Measurements from ENCODE around the gene F2RL2. TPM values are rescaled to one million over a fixed set of nuclear protein-coding genes. Genes with fewer than 3 reads are reported as not detected.
A peak's percentile ranks its signal among the peaks of the same experiment; 100 is the strongest.

F2RL2 gene
- total RNA-seq, 1 experiment from 2014 or later, result 0.11 TPM

- BruUV-seq (replicated peaks), result no TSS peak
- no peaks in the 10 kb centered on the region for H3K79me2 ChIP-seq (ENCODE audit: low read length)
- H3K4me2 ChIP-seq (ENCODE audit: low read length), result no peak overlapping the region
- H3F3A ChIP-seq (ENCODE audit: low read length, unreplicated experiment), result no peaks in the 10 kb centered on the region
- H3K9me2 ChIP-seq (replicated peaks; ENCODE audit: low read length), result no peaks in the 10 kb centered on the region
- DNase-seq (no peak), ATAC-seq (no peak)
- TF ChIP-seq EZH2 (IDR thresholded peaks at IDR 0.05; ENCODE audit: low read length, unreplicated experiment) (no peak), CTCF (conservative IDR thresholded peaks at IDR 0.05; ENCODE audit: low read depth, low read length) (no peak), EZH2phosphoT487 (IDR thresholded peaks at IDR 0.05; ENCODE audit: borderline replicate concordance, low read length) (no peak)
- no peak overlapping the region for H3K27ac ChIP-seq (ENCODE audit: low read length)
- no peak overlapping the region for H3K9ac ChIP-seq (ENCODE audit: low read length)
- H3K36me3 ChIP-seq (ENCODE audit: low read depth, low read length), result no peaks in the 10 kb centered on the region
- ChIA-PET POLR2A (ENCODE audit: unreplicated experiment) (no interaction called here), CTCF (no interaction called here)
- H4K20me1 ChIP-seq (ENCODE audit: low read length), result no peaks in the 10 kb centered on the region
- H3K9me3 ChIP-seq (ENCODE audit: low read length), result no peaks in the 10 kb centered on the region
- no peak overlapping the region for H3K4me3 ChIP-seq (ENCODE audit: low read length)
- no peaks in the 10 kb centered on the region for H3K4me1 ChIP-seq (ENCODE audit: insufficient read depth, low read length)
- no peak overlapping the region for H2AFZ ChIP-seq (ENCODE audit: low read length)
- H3K27me3 ChIP-seq (ENCODE audit: low read length), result no peaks in the 10 kb centered on the region
- intact Hi-C loops (cut with micrococcal nuclease), result no loop called here
Observed at GRCh38 chr5:76663573-76663972, 40.4 kb upstream of the F2RL2 start.

GRCh38 chr5:76662521-76662920, 39.3 kb upstream of the F2RL2 start:
- Histone ChIP-seq H3K4me3 (ENCODE audit: low read length) (no peak overlapping the region), H3K36me3 (ENCODE audit: low read depth, low read length) (no peaks in the 10 kb centered on the region), H3K4me2 (ENCODE audit: low read length) (no peak overlapping the region), H3K79me2 (ENCODE audit: low read length) (no peaks in the 10 kb centered on the region), H3K27me3 (ENCODE audit: low read length) (no peaks in the 10 kb centered on the region), H3K27ac (ENCODE audit: low read length) (no peak overlapping the region), H3F3A (ENCODE audit: low read length, unreplicated experiment) (no peaks in the 10 kb centered on the region), H4K20me1 (ENCODE audit: low read length) (no peaks in the 10 kb centered on the region), H3K9ac (ENCODE audit: low read length) (no peak overlapping the region), H3K9me2 (replicated peaks; ENCODE audit: low read length) (no peaks in the 10 kb centered on the region), H2AFZ (ENCODE audit: low read length) (no peak overlapping the region), H3K9me3 (ENCODE audit: low read length) (no peaks in the 10 kb centered on the region), H3K4me1 (ENCODE audit: insufficient read depth, low read length) (no peaks in the 10 kb centered on the region)
- DNase-seq, result no peak
- POLR2A ChIA-PET (ENCODE audit: unreplicated experiment), result no interaction called here
- no TSS peak for BruUV-seq (replicated peaks)
- ATAC-seq, result no peak
- TF ChIP-seq EZH2 (IDR thresholded peaks at IDR 0.05; ENCODE audit: low read length, unreplicated experiment) (no peak), EZH2phosphoT487 (IDR thresholded peaks at IDR 0.05; ENCODE audit: borderline replicate concordance, low read length) (no peak), CTCF (conservative IDR thresholded peaks at IDR 0.05; ENCODE audit: low read depth, low read length) (no peak)
- CTCF ChIA-PET, result no interaction called here
- intact Hi-C loops (cut with micrococcal nuclease), result no loop called here

- no peaks in the 10 kb centered on the region for H4K20me1 ChIP-seq (ENCODE audit: low read length)
- no peaks in the 10 kb centered on the region for H3F3A ChIP-seq (ENCODE audit: low read length, unreplicated experiment)
- no peak for DNase-seq
- TF ChIP-seq EZH2phosphoT487 (IDR thresholded peaks at IDR 0.05; ENCODE audit: borderline replicate concordance, low read length), result no peak
- no peak for TF ChIP-seq EZH2 (IDR thresholded peaks at IDR 0.05; ENCODE audit: low read length, unreplicated experiment)
- no peak for TF ChIP-seq CTCF (conservative IDR thresholded peaks at IDR 0.05; ENCODE audit: low read depth, low read length)
- H3K27me3 ChIP-seq (ENCODE audit: low read length), result no peaks in the 10 kb centered on the region
- H3K9me2 ChIP-seq (replicated peaks; ENCODE audit: low read length), result no peaks in the 10 kb centered on the region
- H3K4me1 ChIP-seq (ENCODE audit: insufficient read depth, low read length), result no peaks in the 10 kb centered on the region
- POLR2A ChIA-PET (ENCODE audit: unreplicated experiment), result no interaction called here
- no peak overlapping the region for H3K9ac ChIP-seq (ENCODE audit: low read length)
- H2AFZ ChIP-seq (ENCODE audit: low read length), result no peak overlapping the region
- intact Hi-C loops (cut with micrococcal nuclease), result no loop called here
- no peak overlapping the region for H3K4me3 ChIP-seq (ENCODE audit: low read length)
- no peaks in the 10 kb centered on the region for H3K9me3 ChIP-seq (ENCODE audit: low read length)
- no peak overlapping the region for H3K27ac ChIP-seq (ENCODE audit: low read length)
- H3K4me2 ChIP-seq (ENCODE audit: low read length), result no peak overlapping the region
- no TSS peak for BruUV-seq (replicated peaks)
- CTCF ChIA-PET, result no interaction called here
- H3K36me3 ChIP-seq (ENCODE audit: low read depth, low read length), result no peaks in the 10 kb centered on the region
- no peaks in the 10 kb centered on the region for H3K79me2 ChIP-seq (ENCODE audit: low read length)
- peak; percentile 38; the same call in 1 of the 2 replicates for ATAC-seq
Observed at GRCh38 chr5:76660360-76660759, 37.2 kb upstream of the F2RL2 start.
